Activated T-cell treated with anti-CD3 and anti-CD28 coated beads for 24 hours (primary cell): ENCODE data around the gene PUS7.
"Not testable (repeated sequence)": the region's sequence is repeated elsewhere in the genome, so short reads cannot be mapped to it uniquely, and the experiment has no call there.

Source experiments
- DNase-seq: peaks from one replicate; pipeline ENCODE4 v3.0.0-alpha.2; 2020; ENCODE audit warnings: low read depth

PUS7 gene

GRCh38 chr7:105497016-105497415 lies 25.1 kb downstream of the PUS7 start:
- DNase-seq, result no peak

GRCh38 chr7:105496521-105496920 lies 25.6 kb downstream of the PUS7 start:
- no peak for DNase-seq

GRCh38 chr7:105493923-105494315 lies 28.2 kb downstream of the PUS7 start:
- DNase-seq, result no peak

GRCh38 chr7:105493196-105493922 lies 28.7 kb downstream of the PUS7 start:
- no peak for DNase-seq

- DNase-seq, result no peak
Measured at GRCh38 chr7:105489409-105489808, 32.7 kb downstream of the PUS7 start.

- no peak for DNase-seq
Measured at GRCh38 chr7:105487579-105488571, 34.2 kb downstream of the PUS7 start.

GRCh38 chr7:105480931-105481330 lies 41.1 kb downstream of the PUS7 start:
- no peak for DNase-seq

GRCh38 chr7:105478606-105479005 lies 43.5 kb downstream of the PUS7 start:
- DNase-seq, result no peak

GRCh38 chr7:105477908-105478307 lies 44.2 kb downstream of the PUS7 start:
- DNase-seq, result no peak

GRCh38 chr7:105474045-105474444 lies 48.0 kb downstream of the PUS7 start:
- DNase-seq, result no peak

- DNase-seq, result no peak
Measured at GRCh38 chr7:105473163-105473562, 48.9 kb downstream of the PUS7 start.

GRCh38 chr7:105470846-105471245 lies 51.2 kb downstream of the PUS7 start:
- no peak for DNase-seq

- no peak for DNase-seq
Measured at GRCh38 chr7:105470090-105470489, 52.0 kb downstream of the PUS7 start.

GRCh38 chr7:105462765-105463420 lies 59.2 kb downstream of the PUS7 start:
- DNase-seq, result no peak

GRCh38 chr7:105461518-105461917 lies 60.6 kb downstream of the PUS7 start:
- DNase-seq, result no peak

GRCh38 chr7:105457619-105458225 lies 64.3 kb downstream of the PUS7 start:
- DNase-seq, result no peak

- no peak for DNase-seq
Measured at GRCh38 chr7:105454921-105455320, 67.2 kb downstream of the PUS7 start.

- DNase-seq, result no peak
Measured at GRCh38 chr7:105454095-105454747, 67.8 kb downstream of the PUS7 start.

- DNase-seq, result no peak
Measured at GRCh38 chr7:105452085-105452484, 70.0 kb downstream of the PUS7 start.

GRCh38 chr7:105450870-105451269 lies 71.2 kb downstream of the PUS7 start:
- not testable (repeated sequence) for DNase-seq

- DNase-seq, result no peak
Measured at GRCh38 chr7:105450177-105450861, 71.8 kb downstream of the PUS7 start.
